ENCODE measurements around the gene PFN3.
"Not testable (repeated sequence)": the region's sequence is repeated elsewhere in the genome, so short reads cannot be mapped to it uniquely, and the experiment has no call there.

Gene PFN3

GRCh38 chr5:177396078-177396477 is 4.4 kb downstream of the PFN3 start:
- no peak for DNase-seq (ENCODE audit: low read depth in 3 of 3)

GRCh38 chr5:177393990-177394389 is 6.5 kb downstream of the PFN3 start:
- no peak for DNase-seq (ENCODE audit: low read depth in 3 of 3)

GRCh38 chr5:177393206-177393765 is 7.2 kb downstream of the PFN3 start:
- no peak for DNase-seq (ENCODE audit: low read depth in 3 of 3)

DNA sequence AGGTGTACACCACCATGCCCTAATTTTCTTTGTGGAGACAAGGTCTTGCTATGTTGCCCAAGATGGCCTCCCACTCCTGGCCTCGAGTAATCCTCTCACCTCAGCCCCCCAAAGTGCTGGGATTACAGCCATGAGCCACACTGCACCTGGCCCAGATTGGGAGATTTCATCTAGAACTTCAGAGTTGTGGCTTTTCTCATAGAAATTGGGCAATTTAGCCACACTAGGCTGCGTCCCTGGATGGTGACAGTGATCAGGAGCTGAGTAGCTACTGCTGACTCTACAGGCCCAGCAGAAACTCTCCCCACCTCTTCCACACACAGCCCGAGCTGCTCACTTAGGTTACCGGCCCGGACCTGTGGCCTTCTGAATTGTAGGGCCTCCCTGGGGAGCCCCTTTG is 7.7 kb downstream of the PFN3 start:
- DNase-seq (ENCODE audit: low read depth in 3 of 3): no peak

DNA sequence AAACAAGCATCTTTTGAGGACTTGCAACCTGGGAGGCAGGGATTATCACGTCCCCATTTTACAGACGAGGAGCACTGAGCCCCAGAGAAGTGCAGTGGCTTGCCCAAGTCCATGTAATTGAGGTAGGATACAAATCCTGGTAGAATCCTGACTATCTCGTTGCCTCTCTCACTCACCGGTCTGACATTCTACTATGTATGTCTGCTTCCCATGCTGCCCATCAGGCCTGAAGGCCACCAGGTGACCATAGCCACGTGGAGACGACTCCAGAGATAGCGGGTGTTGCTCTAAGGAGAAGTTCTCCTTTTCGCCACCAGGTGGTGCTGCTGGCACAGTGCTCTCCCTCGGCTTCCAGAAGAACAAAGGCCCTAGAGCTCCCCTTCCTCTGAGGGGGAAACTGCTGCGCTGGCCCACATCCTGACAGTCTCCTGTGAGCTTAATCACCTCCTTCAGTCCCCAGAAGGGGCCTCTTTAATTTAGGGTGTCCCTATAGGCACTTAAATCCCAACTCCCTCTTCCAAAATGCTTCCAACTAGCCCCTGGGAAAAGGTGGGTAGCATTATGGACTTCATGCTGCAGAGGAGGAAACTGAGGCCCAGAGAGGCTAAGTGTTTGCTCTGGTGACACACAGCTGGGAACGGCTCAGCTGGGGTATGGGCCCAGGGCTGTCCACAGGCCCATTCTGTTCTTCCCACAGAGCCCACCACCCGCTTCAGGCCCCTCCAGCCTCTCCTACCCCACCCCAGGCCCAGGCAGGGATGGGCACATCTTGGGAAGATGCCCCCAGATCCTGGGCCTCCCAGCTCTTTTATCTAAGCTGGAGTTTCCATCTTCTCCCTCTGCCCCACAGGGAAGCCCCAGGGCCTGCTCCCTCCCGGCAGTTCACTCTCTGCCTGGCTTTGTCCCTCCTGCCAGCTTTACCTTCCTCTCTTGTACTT is 9.8 kb downstream of the PFN3 start:
- DNase-seq (ENCODE audit: low read depth in 3 of 3): peak; percentile 63 to 76 (median 75)

DNA sequence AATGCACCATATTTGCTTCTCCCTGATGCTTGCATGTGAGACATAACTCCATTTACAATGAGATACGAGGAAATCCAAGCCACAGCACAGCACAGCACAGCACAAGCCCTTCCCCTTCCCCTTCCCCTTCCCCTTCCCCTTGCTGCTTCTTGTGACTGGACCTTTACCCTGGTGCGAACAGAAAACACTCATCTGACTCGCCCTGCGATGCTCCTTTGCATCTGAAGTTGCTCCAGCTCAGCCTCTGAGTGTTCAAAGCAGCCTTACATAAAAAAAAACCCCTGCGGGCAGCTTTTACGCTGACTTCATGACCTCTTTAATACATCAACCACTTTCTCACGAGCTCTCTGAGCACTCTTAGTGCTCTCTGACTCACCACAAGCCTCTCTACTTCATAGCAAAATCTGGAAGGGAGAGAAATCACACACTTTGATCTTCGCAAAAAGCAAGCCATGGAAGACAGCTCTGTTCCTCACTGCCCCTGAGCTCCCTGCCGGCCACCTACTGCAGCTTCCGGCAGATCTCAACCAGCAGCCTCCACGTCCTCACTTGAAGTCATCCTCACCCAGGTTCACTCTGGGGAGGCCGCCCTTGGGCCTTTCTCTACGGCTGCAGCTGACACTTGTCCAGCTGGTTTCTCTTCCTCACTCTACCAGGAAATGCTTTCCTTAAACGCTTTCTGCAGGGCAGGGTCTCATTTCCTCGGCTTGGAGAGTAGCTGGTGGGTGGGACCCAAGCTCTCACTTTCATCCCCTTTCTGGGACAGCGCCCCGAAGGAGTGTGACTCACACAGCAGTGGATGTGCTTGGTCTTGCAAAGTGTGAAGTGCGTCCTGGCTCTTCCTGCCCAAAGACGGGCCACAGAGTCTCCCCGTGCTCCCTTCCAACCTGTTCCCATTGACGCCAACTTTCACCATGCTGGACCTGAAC is 11.0 kb downstream of the PFN3 start:
- no peak for DNase-seq (ENCODE audit: low read depth in 3 of 3)

- no peak for DNase-seq (ENCODE audit: low read depth in 3 of 3)
Observed at GRCh38 chr5:177388521-177389052, 11.9 kb downstream of the PFN3 start.

GRCh38 chr5:177387405-177387804 is 13.1 kb downstream of the PFN3 start:
- no peak for DNase-seq (ENCODE audit: low read depth in 3 of 3)

DNA sequence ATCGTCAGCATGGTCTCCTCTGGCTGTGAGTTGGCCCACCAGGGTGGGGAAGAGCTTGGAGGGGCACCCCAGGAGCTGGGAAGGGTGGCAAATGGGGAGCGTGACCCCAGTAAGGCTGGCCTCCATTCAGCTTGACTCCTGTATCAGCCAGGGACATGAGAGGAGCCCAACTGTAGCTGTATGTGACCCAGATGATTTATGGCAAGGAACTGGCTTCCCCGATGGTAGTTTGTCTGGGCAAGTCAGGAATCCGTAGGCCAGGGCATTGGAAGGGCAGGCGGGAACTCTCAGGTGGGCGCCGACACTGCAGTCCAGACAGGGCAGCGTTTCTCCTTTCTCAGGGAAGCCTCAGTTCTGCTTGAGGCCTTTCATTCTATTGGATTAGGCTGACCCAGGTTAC is 13.9 kb downstream of the PFN3 start:
- DNase-seq (ENCODE audit: low read depth in 3 of 3): no peak

DNA sequence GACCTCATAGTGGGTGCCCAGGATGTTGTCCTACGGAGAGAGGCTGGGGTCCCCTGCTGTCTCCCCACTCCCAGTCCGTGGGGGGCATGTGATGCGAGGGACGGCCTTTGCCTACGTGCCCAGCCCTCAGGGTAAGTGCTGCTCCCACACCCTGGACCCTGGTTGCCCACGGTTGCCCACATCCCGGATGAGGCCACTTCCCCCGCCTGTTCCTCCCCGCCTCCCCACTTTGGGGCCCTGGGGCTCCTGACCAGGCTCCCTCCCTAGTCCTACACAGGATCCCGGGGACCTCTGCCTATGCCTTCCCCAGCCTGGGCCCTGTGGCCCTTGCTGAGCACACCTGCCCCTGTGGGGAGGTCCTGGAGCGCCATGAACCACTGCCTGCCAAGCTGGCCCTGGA is 14.7 kb downstream of the PFN3 start:
- no peak for DNase-seq (ENCODE audit: low read depth in 3 of 3)

- DNase-seq (ENCODE audit: low read depth in 3 of 3): no peak
Observed at GRCh38 chr5:177384134-177384533, 16.3 kb downstream of the PFN3 start, which contains the start of gene SLC34A1. Gene SLC34A1, plus strand, starts transcription at chr5:177384434. Its CDS starts 1,308 bp downstream, at chr5:177385742.

- DNase-seq (ENCODE audit: low read depth in 3 of 3): no peak
Observed at GRCh38 chr5:177383181-177383580, 17.3 kb downstream of the PFN3 start.

DNA sequence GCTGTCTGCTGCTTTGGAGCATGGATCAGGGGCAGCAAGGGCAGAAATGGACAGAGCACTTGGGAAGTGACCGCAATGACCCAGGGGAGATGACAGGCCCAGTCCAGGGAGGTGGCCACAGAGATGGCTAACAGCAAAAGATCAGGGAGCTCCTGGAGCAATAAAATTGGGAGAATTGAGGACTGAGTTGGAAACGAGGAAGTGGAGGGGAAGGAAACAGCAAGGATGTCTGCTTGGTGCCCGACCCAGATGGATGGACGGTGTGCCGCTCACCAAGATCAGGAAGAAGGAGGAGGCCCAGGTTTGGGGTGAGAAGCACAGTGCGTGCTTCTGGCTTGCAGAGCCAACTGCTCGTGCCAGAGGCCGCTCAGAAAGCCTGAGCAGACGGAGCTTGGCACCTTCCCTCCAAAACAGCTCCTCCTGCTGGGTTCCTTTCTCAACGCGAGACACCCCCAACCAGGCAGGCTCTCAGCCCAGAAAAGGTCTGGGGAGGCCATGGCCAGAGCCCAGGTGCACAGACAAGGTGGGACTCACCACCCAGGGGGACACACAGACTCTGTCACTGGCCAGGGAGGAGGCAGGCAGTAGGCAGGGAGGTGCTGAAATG is 17.9 kb downstream of the PFN3 start:
- no peak for DNase-seq (ENCODE audit: low read depth in 3 of 3)

DNA sequence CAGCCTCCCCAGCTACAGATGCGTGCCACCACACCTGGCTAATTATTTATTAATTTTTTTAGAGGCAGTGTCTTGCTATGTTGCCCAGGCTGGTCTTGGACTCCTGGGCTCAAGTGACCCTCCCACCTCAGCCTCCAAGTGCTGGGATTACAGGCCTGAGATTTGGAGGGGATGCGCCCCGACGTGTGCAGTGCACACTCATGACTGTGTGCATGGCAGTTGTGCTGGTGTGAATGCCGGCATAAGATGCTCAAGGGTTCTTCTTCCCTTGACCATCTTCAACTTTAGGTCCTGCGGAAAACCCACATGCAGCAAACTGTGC is 19.7 kb downstream of the PFN3 start:
- no peak for DNase-seq (ENCODE audit: low read depth in 3 of 3)

GRCh38 chr5:177378884-177379883 is 21.3 kb downstream of the PFN3 start:
- DNase-seq (ENCODE audit: low read depth in 3 of 3): no peak

- no peak for DNase-seq (ENCODE audit: low read depth in 3 of 3)
Observed at GRCh38 chr5:177377851-177378776, 22.3 kb downstream of the PFN3 start.

DNA sequence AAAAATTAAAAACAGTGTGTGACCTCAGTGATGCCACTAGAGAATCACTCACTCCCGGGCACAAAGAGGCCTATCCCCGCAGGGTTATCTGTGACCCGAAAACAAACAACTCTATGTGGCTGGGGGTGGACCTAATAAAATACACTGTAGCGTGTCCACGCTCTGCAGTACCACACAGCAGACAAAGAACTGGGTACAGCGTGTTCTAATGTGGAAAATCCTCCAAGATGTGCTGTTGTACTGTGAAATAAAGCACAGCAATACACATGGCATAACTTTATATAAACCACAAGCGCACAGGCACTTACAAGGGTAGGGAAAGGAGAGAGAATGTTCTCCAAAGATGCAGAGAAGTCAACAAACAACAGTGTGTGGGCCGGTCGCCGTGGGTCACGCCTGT is 24.4 kb downstream of the PFN3 start:
- DNase-seq (ENCODE audit: low read depth in 3 of 3): no peak

- not testable (repeated sequence) for DNase-seq (ENCODE audit: low read depth in 3 of 3)
Observed at GRCh38 chr5:177375516-177375915, 24.9 kb downstream of the PFN3 start.

- DNase-seq (ENCODE audit: low read depth in 3 of 3): no peak
Observed at GRCh38 chr5:177374211-177374610, 26.2 kb downstream of the PFN3 start.

Measured in stimulated activated CD4-positive, alpha-beta T cell treated with anti-CD3 and anti-CD28 coated beads, TNF-alpha, amount 100 ng/mL, for 4 hours (primary cell).